ENCODE data around the gene DCTN4.

Gene DCTN4

GRCh38 chr5:150672237-150672883, 86.5 kb downstream of the DCTN4 start:
- DNase-seq (ENCODE audit: insufficient read length, low spot score) (no peak), FAIRE-seq (no peak)

DNA sequence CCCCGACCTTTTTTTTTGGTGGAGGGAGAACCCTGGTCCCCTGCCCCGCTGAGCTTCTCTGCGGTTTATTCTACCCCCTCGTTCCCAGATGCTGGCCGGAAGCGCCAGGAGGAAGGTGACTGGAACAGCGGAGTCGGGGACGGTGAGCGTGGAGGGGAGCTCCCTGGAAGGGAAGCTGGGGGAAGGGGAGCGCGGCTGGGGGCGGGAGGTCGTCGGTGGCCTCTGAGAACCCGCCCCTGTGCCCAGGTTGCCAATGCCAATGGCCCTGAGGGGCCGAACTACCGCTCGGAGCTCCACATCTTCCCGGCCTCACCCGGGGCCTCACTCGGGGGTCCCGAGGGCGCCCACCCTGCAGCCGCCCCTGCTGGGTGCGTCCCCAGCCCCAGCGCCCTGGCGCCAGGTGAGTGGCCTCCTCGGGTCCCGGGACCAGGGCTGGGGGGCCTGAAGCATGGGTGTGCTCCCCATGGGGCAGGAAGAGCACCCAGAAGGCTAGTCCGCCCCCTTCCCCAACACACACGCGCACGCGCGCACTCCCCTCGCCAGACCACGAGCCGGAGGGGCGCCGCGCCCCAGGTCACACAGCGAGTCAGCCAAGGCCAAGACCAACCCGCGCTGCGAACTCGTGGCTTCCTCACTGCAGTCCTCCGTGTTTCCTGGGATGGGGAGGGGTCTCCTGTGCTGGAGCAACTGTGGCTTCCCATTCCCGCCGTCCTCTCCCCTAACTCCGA, 87.1 kb downstream of the DCTN4 start:
- DNase-seq (ENCODE audit: insufficient read length, low spot score): no peak
- no peak for FAIRE-seq

GRCh38 chr5:150670948-150671310, 87.9 kb downstream of the DCTN4 start:
- FAIRE-seq (no peak), DNase-seq (ENCODE audit: insufficient read length, low spot score) (no peak)

GRCh38 chr5:150670275-150670947, 88.4 kb downstream of the DCTN4 start:
- FAIRE-seq (no peak), DNase-seq (ENCODE audit: insufficient read length, low spot score) (no peak)

DNA sequence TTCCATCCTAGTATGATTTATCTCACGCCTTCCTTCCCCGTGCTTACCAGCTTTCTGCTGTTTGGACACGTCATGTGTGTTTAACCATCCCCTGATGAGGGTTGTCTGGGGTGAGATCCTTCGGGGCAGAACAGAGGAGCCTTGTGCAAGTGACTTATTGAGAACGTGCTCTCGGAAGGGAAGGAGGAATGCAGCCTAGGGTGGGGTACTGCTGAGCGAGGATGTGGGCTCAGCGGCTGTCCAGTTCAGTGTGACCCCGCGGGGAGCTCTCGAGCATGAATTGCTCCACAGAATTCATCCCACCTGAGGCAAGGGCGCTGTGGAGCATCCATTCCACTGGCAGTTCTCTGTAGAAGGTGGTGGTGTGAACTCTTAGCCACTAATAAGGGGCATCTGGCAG, 93.8 kb downstream of the DCTN4 start:
- no peak for DNase-seq (ENCODE audit: insufficient read length, low spot score)
- no peak for FAIRE-seq

DNA sequence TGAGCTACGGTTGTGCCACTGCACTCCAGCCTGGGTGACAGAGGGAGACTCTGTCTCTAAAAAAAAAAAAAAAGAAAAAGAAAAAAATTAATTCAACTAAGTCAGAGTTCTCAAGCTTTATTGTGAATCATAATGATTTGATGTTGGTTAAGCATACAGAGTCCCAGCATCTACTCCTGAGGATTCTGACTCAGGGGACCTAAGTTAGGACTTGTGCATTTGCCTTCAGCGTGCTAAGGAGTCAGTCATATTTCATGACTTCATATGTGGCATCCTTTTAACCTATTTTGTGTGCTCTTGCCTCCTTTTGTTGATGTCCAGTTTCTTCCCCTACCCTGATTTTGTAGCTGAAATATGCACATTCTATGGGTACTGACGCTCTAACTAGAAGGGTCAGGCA, 94.9 kb downstream of the DCTN4 start:
- FAIRE-seq (no peak), DNase-seq (ENCODE audit: insufficient read length, low spot score) (no peak)

DNA sequence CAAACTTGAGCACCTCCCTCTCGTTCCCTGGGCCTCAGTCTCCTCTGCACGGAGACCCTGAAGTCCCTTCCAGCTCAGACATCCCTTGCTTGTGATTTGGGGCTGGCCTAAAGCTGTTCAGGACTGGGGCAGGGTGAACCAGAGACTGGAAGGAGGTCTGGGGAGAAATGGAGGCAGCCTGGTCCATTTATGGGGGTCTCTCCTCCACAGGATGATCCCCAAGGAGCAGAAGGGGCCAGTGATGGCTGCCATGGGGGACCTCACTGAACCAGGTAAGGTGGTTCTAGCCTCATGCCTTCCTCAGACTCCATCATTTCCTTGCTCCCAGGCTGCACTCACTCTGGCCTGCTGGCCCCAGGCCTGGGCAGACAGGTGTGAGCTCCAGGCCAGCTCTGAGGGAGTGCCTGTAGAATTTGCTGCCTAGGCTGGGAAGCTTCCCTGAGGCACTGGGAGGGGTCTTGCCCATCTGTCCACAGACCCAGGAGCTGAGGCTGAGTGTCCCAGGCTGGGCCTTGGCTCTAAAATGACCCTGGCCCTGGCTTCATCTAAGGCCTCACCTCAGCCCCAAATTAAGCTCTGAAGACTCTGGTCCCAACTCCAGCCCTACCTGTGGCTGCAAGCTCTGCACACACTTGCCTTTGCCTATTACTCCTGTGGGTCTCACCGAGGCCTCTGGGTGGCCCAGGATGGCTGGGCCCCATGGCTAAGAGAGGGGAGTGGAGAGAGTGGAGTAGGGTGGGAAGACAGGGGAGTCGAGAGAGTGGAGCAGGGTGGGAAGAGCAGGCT, 95.9 kb downstream of the DCTN4 start:
- no peak for DNase-seq (ENCODE audit: insufficient read length, low spot score)

GRCh38 chr5:150661821-150662596, 96.8 kb downstream of the DCTN4 start:
- no peak for DNase-seq (ENCODE audit: insufficient read length, low spot score)
- no peak for FAIRE-seq

More for the DNA sequence above, 95.9 kb downstream of the DCTN4 start:
- no peak for FAIRE-seq

GRCh38 chr5:150661086-150661485, 97.7 kb downstream of the DCTN4 start, which contains the start of gene MYOZ3:
Gene MYOZ3, plus strand, starts transcription at chr5:150661251. Its CDS starts 1,691 bp downstream, at chr5:150662942.
- FAIRE-seq (no peak), DNase-seq (ENCODE audit: insufficient read length, low spot score) (no peak)

DNA sequence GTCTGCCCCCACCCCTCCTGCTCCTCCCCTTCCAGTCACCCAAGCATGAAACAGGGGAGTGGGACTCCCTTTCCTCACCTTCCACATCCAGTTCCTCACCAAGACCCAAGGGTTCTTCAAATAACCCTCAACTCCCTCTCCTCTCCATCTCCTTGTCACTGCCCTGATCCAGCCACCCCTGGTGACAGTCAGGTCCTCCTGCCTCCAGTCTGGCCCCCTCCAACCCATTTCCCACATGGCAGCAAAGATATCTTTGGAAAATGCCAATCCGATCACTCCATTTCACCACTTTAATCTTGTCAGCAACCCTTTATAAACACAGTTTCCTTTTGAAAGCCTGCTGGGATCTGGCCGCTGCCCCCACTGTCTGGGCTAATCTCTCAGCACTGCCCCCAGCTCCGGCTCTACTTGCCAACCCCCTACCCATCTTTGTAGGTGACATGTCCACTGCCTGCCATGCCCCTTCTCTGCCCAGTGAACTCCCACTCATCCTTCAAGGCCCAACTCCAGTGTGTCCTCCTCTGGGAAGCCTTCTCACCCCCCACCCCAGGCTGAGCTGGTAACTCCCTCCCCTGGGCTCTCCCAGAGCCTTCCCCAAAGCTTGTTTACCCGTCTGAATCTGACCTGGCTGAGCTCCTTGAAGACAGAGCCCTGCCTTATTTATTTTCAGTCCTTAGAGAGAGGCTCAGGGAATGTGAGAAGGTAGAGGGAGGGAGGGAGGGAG, 98.5 kb downstream of the DCTN4 start:
- FAIRE-seq (no peak), DNase-seq (ENCODE audit: insufficient read length, low spot score) (no peak)

- FAIRE-seq (no peak), DNase-seq (ENCODE audit: insufficient read length, low spot score) (no peak)
These were observed 99.3 kb downstream of the DCTN4 start for GRCh38 chr5:150659360-150660107.

GRCh38 chr5:150658699-150659265, 100.0 kb downstream of the DCTN4 start:
- DNase-seq (ENCODE audit: insufficient read length, low spot score): no peak
- FAIRE-seq: no peak

All from GM19239 (cell line).